ENCODE data around the gene AOAH.

The AOAH gene

GRCh38 chr7:36613031-36613614 lies 111.2 kb downstream of the AOAH start:
- Histone ChIP-seq H3K36me3 (ENCODE audit: control insufficient read depth in 2 of 2, insufficient read depth in 2 of 2, low read length in 2 of 2) (no peaks in the 10 kb centered on the region), H3K4me3 (ENCODE audit: low read length in 2 of 2) (no peak overlapping the region), H3K9ac (ENCODE audit: low read length in 2 of 2) (no peak overlapping the region), H3K27me3 (ENCODE audit: control insufficient read depth in 1 of 2, insufficient read depth in 2 of 2, low read length in 2 of 2) (peaks cover 0 to 4% of the 10 kb centered on the region in 2 donors), H3K4me1 (ENCODE audit: control insufficient read depth, insufficient read depth, low read length) (peaks cover 2% of the 10 kb centered on the region), H3K27ac (ENCODE audit: low read length) (no peak overlapping the region), H3K9me3 (ENCODE audit: control insufficient read depth in 2 of 2, low read length in 2 of 2) (no peaks in the 10 kb centered on the region)

- Histone ChIP-seq H3K27ac (ENCODE audit: low read length) (no peak overlapping the region), H3K4me1 (ENCODE audit: control insufficient read depth, insufficient read depth, low read length) (peaks cover 2% of the 10 kb centered on the region), H3K36me3 (ENCODE audit: control insufficient read depth in 2 of 2, insufficient read depth in 2 of 2, low read length in 2 of 2) (no peaks in the 10 kb centered on the region), H3K27me3 (ENCODE audit: control insufficient read depth in 1 of 2, insufficient read depth in 2 of 2, low read length in 2 of 2) (peaks cover 0 to 4% of the 10 kb centered on the region in 2 donors), H3K9me3 (ENCODE audit: control insufficient read depth in 2 of 2, low read length in 2 of 2) (no peaks in the 10 kb centered on the region), H3K4me3 (ENCODE audit: low read length in 2 of 2) (no peak overlapping the region), H3K9ac (ENCODE audit: low read length in 2 of 2) (no peak overlapping the region)
Measured at GRCh38 chr7:36611703-36612102, 112.6 kb downstream of the AOAH start.

- peaks cover 0 to 4% of the 10 kb centered on the region in 2 donors for H3K27me3 ChIP-seq (ENCODE audit: control insufficient read depth in 1 of 2, insufficient read depth in 2 of 2, low read length in 2 of 2)
- H3K27ac ChIP-seq (ENCODE audit: low read length) = no peak overlapping the region
- no peaks in the 10 kb centered on the region for H3K36me3 ChIP-seq (ENCODE audit: control insufficient read depth in 2 of 2, insufficient read depth in 2 of 2, low read length in 2 of 2)
Measured at GRCh38 chr7:36607721-36608095, 116.6 kb downstream of the AOAH start.

GRCh38 chr7:36606976-36607720 lies 117.1 kb downstream of the AOAH start:
- no peak overlapping the region for H3K27ac ChIP-seq (ENCODE audit: low read length)
- no peaks in the 10 kb centered on the region for H3K4me1 ChIP-seq (ENCODE audit: control insufficient read depth, insufficient read depth, low read length)
- no peak overlapping the region for H3K4me3 ChIP-seq (ENCODE audit: low read length in 2 of 2)
- no peaks in the 10 kb centered on the region for H3K9me3 ChIP-seq (ENCODE audit: control insufficient read depth in 2 of 2, low read length in 2 of 2)
- peaks cover 0 to 4% of the 10 kb centered on the region in 2 donors for H3K27me3 ChIP-seq (ENCODE audit: control insufficient read depth in 1 of 2, insufficient read depth in 2 of 2, low read length in 2 of 2)
- H3K9ac ChIP-seq (ENCODE audit: low read length in 2 of 2) = no peak overlapping the region
- H3K36me3 ChIP-seq (ENCODE audit: control insufficient read depth in 2 of 2, insufficient read depth in 2 of 2, low read length in 2 of 2) = no peaks in the 10 kb centered on the region

More at GRCh38 chr7:36607721-36608095, 116.6 kb downstream of the AOAH start:
- Histone ChIP-seq H3K4me3 (ENCODE audit: low read length in 2 of 2) (no peak overlapping the region), H3K9ac (ENCODE audit: low read length in 2 of 2) (no peak overlapping the region), H3K4me1 (ENCODE audit: control insufficient read depth, insufficient read depth, low read length) (no peaks in the 10 kb centered on the region), H3K9me3 (ENCODE audit: control insufficient read depth in 2 of 2, low read length in 2 of 2) (no peaks in the 10 kb centered on the region)

- Histone ChIP-seq H3K36me3 (ENCODE audit: control insufficient read depth in 2 of 2, insufficient read depth in 2 of 2, low read length in 2 of 2) (no peaks in the 10 kb centered on the region), H3K9ac (ENCODE audit: low read length in 2 of 2) (no peak overlapping the region), H3K27ac (ENCODE audit: low read length) (no peak overlapping the region), H3K4me1 (ENCODE audit: control insufficient read depth, insufficient read depth, low read length) (no peaks in the 10 kb centered on the region), H3K27me3 (ENCODE audit: control insufficient read depth in 1 of 2, insufficient read depth in 2 of 2, low read length in 2 of 2) (peaks cover 0 to 4% of the 10 kb centered on the region in 2 donors), H3K9me3 (ENCODE audit: control insufficient read depth in 2 of 2, low read length in 2 of 2) (no peaks in the 10 kb centered on the region), H3K4me3 (ENCODE audit: low read length in 2 of 2) (no peak overlapping the region)
Measured at GRCh38 chr7:36606153-36606975, 117.9 kb downstream of the AOAH start.

- Histone ChIP-seq H3K4me1 (ENCODE audit: control insufficient read depth, insufficient read depth, low read length) (no peaks in the 10 kb centered on the region), H3K9ac (ENCODE audit: low read length in 2 of 2) (no peak overlapping the region), H3K9me3 (ENCODE audit: control insufficient read depth in 2 of 2, low read length in 2 of 2) (no peaks in the 10 kb centered on the region), H3K36me3 (ENCODE audit: control insufficient read depth in 2 of 2, insufficient read depth in 2 of 2, low read length in 2 of 2) (no peaks in the 10 kb centered on the region), H3K4me3 (ENCODE audit: low read length in 2 of 2) (no peak overlapping the region), H3K27me3 (ENCODE audit: control insufficient read depth in 1 of 2, insufficient read depth in 2 of 2, low read length in 2 of 2) (peaks cover 0 to 4% of the 10 kb centered on the region in 2 donors), H3K27ac (ENCODE audit: low read length) (no peak overlapping the region)
Measured at GRCh38 chr7:36605261-36606051, 118.8 kb downstream of the AOAH start.

GRCh38 chr7:36604806-36605205 lies 119.5 kb downstream of the AOAH start:
- H3K4me1 ChIP-seq (ENCODE audit: control insufficient read depth, insufficient read depth, low read length) = no peaks in the 10 kb centered on the region
- H3K9me3 ChIP-seq (ENCODE audit: control insufficient read depth in 2 of 2, low read length in 2 of 2) = no peaks in the 10 kb centered on the region
- peaks cover 0 to 4% of the 10 kb centered on the region in 2 donors for H3K27me3 ChIP-seq (ENCODE audit: control insufficient read depth in 1 of 2, insufficient read depth in 2 of 2, low read length in 2 of 2)
- no peak overlapping the region for H3K4me3 ChIP-seq (ENCODE audit: low read length in 2 of 2)
- H3K9ac ChIP-seq (ENCODE audit: low read length in 2 of 2) = no peak overlapping the region
- no peaks in the 10 kb centered on the region for H3K36me3 ChIP-seq (ENCODE audit: control insufficient read depth in 2 of 2, insufficient read depth in 2 of 2, low read length in 2 of 2)
- H3K27ac ChIP-seq (ENCODE audit: low read length) = no peak overlapping the region

GRCh38 chr7:36602934-36603887 lies 121.1 kb downstream of the AOAH start:
- Histone ChIP-seq H3K4me3 (ENCODE audit: low read length in 2 of 2) (no peak overlapping the region), H3K9ac (ENCODE audit: low read length in 2 of 2) (no peak overlapping the region), H3K4me1 (ENCODE audit: control insufficient read depth, insufficient read depth, low read length) (no peaks in the 10 kb centered on the region), H3K27ac (ENCODE audit: low read length) (no peak overlapping the region), H3K9me3 (ENCODE audit: control insufficient read depth in 2 of 2, low read length in 2 of 2) (no peaks in the 10 kb centered on the region), H3K27me3 (ENCODE audit: control insufficient read depth in 1 of 2, insufficient read depth in 2 of 2, low read length in 2 of 2) (no peaks in the 10 kb centered on the region), H3K36me3 (ENCODE audit: control insufficient read depth in 2 of 2, insufficient read depth in 2 of 2, low read length in 2 of 2) (no peaks in the 10 kb centered on the region)

GRCh38 chr7:36602511-36602910 lies 121.8 kb downstream of the AOAH start:
- Histone ChIP-seq H3K4me1 (ENCODE audit: control insufficient read depth, insufficient read depth, low read length) (no peaks in the 10 kb centered on the region), H3K36me3 (ENCODE audit: control insufficient read depth in 2 of 2, insufficient read depth in 2 of 2, low read length in 2 of 2) (no peaks in the 10 kb centered on the region), H3K9ac (ENCODE audit: low read length in 2 of 2) (no peak overlapping the region), H3K9me3 (ENCODE audit: control insufficient read depth in 2 of 2, low read length in 2 of 2) (no peaks in the 10 kb centered on the region), H3K4me3 (ENCODE audit: low read length in 2 of 2) (no peak overlapping the region), H3K27ac (ENCODE audit: low read length) (no peak overlapping the region), H3K27me3 (ENCODE audit: control insufficient read depth in 1 of 2, insufficient read depth in 2 of 2, low read length in 2 of 2) (no peaks in the 10 kb centered on the region)
